ENCODE data around the gene MAVS. TPM values are rescaled to one million over a fixed set of nuclear protein-coding genes. Genes with fewer than 3 reads are reported as not detected.
A peak's percentile ranks its signal among the peaks of the same experiment; 100 is the strongest.
"Not testable (repeated sequence)": the region's sequence is repeated elsewhere in the genome, so short reads cannot be mapped to it uniquely, and the experiment has no call there.

Gene MAVS
- total RNA-seq, 1 donor from 2014 or later = 40.2 TPM

DNA sequence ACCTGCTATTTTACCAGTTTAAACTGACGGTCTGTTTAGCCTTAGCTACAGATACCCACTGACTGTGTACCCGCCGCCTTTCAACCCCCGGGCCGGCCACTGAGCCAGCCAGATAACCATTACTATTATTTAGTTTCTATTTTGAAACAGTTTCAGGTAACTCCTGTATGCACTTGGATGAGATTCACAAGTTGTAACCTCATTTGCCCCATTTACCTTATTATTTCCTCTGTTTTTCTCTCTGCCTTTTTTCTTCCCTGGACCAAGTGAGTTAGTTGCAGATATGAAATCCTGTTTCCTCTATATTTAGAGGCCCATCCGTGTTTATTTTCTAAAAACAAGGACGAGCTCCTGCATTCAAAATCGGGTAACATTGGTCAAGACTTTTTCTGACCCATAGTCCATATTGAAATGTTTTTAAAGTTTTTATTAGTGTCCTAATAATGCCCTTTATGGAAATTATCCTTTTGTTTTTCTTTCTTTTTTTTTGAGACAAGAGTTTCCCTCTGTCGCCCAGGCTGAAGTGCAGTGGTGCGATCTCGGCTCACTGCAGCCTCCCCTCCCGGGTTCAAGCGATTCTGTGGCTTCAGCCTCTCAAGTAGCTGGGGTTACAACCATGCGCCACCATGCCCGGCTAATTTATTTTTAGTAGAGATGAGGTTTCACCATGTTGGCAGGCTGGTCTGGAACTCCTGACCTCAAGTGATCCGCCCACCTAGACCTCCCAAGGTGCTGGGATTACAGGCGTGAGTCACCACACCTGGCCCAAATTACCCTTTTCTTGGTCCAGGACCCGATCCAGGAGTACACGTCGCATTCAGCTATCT lies 25.5 kb upstream of the MAVS start:
- H3K27me3 Mint-ChIP-seq = no peaks in the 10 kb centered on the region
- H3K27ac Mint-ChIP-seq = peak overlapping the region; percentile 94
- H3K4me1 Mint-ChIP-seq = peaks cover 26% of the 10 kb centered on the region
- H3K36me3 Mint-ChIP-seq (ENCODE audit: low read depth) = peaks cover 11% of the 10 kb centered on the region
- H3K4me3 Mint-ChIP-seq = peak overlapping the region; percentile 94
- DNase-seq = no peak
- intact Hi-C loops (cut with micrococcal nuclease) = loop anchor here (1.0 to 5.0 kb wide), 7 partner anchors 10 to 69 kb away; partner anchors contain the start of genes ADISSP, CDC25B, CENPB and MAVS
- H3K9me3 Mint-ChIP-seq = no peaks in the 10 kb centered on the region

DNA sequence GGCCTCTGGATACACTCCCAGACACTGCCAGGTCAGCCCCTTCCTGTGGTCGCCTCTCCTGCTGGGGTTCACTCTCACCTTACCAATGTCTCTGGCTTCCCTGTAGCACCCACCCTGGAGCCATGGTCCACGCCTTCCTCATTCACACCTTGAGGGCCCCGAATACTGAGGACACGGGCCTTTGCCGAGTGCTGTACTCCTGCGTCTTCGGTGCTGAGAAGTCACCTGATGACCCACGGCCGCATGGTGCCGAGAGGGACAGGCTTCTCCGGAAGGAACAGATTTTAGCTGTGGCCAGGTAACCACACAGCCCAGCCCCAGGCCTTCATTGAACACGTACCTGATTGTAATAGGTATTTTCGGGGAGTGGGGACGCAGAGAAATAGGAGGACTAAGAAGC lies 24.6 kb upstream of the MAVS start:
- Mint-ChIP-seq H3K4me1 (peaks cover 20% of the 10 kb centered on the region), H3K36me3 (ENCODE audit: low read depth) (peaks cover 12% of the 10 kb centered on the region), H3K27me3 (no peaks in the 10 kb centered on the region), H3K4me3 (peak overlapping the region; percentile 94), H3K27ac (peak overlapping the region; percentile 94), H3K9me3 (no peaks in the 10 kb centered on the region)
- intact Hi-C loops (cut with micrococcal nuclease) = loop anchor here (5.0 kb wide), 1 partner anchor 70 kb away; no protein-coding TSS in a partner anchor
- DNase-seq = no peak

DNA sequence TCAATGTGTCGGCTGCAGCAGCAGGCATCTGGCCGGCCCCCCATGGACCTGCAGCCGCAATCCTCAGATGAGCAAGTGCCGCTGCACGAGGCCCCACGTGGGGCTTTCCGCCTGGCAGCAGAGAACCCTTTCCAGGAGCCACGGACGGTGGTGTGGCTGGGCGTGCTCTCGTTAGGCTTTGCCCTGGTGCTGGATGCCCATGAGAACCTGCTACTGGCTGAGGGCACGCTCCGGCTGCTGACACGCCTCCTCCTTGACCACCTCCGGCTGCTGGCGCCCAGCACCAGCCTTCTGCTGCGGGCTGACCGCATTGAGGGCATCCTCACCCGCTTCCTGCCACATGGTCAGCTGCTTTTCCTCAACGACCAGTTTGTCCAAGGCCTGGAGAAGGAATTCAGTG lies 22.8 kb upstream of the MAVS start:
- Mint-ChIP-seq H3K36me3 (ENCODE audit: low read depth) (peaks cover 13% of the 10 kb centered on the region), H3K4me3 (no peak overlapping the region), H3K27me3 (no peaks in the 10 kb centered on the region), H3K27ac (no peak overlapping the region), H3K4me1 (peaks cover 15% of the 10 kb centered on the region), H3K9me3 (no peaks in the 10 kb centered on the region)
- DNase-seq = no peak
- intact Hi-C loops (cut with micrococcal nuclease) = loop anchor here (5.0 kb wide), 1 partner anchor 72 kb away; no protein-coding TSS in a partner anchor

DNA sequence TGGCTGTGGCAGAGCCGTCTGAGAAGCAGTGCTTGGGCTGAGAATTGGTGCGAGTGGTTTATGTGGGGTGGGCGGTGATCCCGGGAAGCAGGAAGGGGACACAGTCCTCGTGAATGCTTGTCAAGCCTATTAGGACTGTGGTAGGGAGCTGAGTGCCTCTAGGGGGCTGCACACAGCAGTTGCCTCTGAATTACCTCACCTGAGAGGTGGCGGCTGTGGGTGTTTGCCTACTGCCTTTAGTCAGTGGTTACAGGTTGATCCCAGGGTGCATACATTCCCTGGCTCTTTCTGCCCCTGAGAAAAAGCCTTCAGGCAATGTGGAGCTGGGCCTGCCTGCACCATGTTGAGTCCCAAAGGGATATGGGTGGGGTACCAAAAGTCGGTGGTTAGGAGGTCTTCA lies 21.1 kb upstream of the MAVS start:
- DNase-seq = no peak
- Mint-ChIP-seq H3K4me3 (no peak overlapping the region), H3K36me3 (ENCODE audit: low read depth) (peaks cover 15% of the 10 kb centered on the region), H3K9me3 (no peaks in the 10 kb centered on the region), H3K4me1 (peaks cover 9% of the 10 kb centered on the region), H3K27me3 (no peaks in the 10 kb centered on the region), H3K27ac (no peak overlapping the region)
- intact Hi-C loops (cut with micrococcal nuclease) = no loop called here

DNA sequence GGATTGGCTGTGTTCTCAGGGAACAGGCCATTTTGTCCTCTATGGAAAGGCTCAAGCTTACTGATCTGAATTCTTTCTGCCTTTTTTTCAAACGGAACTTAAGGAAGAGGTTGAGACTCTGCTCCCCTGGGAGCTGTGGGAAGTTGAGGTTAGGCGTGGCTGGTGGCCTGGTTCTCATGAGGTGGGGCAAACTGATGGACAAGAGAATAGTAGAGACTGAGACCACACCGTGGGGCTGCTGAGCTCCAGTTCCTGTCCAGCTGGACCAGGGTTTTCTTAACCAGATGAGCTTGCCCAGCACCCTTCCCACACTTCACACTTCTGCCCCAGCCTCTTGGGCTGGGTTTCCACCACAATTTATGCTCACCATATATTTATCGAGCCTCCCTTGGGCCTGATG lies 20.2 kb upstream of the MAVS start:
- intact Hi-C loops (cut with micrococcal nuclease) = no loop called here
- no peak for DNase-seq
- peaks cover 15% of the 10 kb centered on the region for H3K36me3 Mint-ChIP-seq (ENCODE audit: low read depth)
- no peaks in the 10 kb centered on the region for H3K9me3 Mint-ChIP-seq
- no peak overlapping the region for H3K4me3 Mint-ChIP-seq
- peaks cover 6% of the 10 kb centered on the region for H3K4me1 Mint-ChIP-seq
- no peaks in the 10 kb centered on the region for H3K27me3 Mint-ChIP-seq
- H3K27ac Mint-ChIP-seq = no peak overlapping the region

DNA sequence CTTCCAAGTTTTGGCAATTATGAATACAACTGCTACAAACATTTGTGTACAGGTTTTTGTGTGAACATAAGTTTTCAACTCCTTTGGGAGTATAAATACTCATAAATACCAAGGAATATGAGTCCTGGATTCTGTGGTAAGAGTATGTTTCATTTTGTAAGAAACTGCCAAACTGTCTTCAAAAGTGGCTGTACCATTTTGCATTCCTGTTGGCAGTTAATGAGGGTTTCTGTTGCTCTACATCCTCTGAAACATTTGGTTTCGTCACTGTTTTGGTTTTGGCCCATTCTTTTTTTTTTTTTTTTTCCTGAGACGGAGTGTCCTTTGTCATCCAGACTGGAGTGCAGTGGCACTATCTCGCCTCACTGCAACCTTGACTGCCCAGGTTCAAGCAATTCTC lies 17.8 kb upstream of the MAVS start:
- H3K4me1 Mint-ChIP-seq = no peaks in the 10 kb centered on the region
- no peak overlapping the region for H3K27ac Mint-ChIP-seq
- intact Hi-C loops (cut with micrococcal nuclease) = no loop called here
- H3K27me3 Mint-ChIP-seq = no peaks in the 10 kb centered on the region
- H3K36me3 Mint-ChIP-seq (ENCODE audit: low read depth) = peaks cover 4% of the 10 kb centered on the region
- H3K9me3 Mint-ChIP-seq = no peaks in the 10 kb centered on the region
- no peak overlapping the region for H3K4me3 Mint-ChIP-seq
- DNase-seq = no peak

DNA sequence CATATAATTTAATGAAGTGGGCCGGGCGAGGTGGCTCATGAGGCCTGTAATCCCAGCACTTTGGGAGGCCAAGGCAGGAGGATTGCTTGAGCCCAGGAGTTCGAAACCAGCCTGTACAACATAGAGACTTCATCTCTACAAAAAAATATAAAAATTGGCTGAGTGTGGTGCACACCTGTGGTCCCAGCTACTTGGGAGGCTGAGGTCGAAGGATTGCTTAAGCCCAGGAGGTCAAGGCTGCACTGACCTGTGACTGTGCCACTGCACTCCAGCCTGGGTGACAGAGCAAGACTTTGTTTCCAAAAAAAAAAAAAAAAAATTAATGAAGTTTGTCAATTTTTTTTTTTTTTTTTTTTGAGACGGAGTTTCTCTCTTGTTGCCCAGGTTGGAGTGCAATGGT lies 16.7 kb upstream of the MAVS start:
- H3K27ac Mint-ChIP-seq; H3K4me1 Mint-ChIP-seq; H3K4me3 Mint-ChIP-seq; intact Hi-C loops (cut with micrococcal nuclease); H3K27me3 Mint-ChIP-seq; H3K36me3 Mint-ChIP-seq (ENCODE audit: low read depth); H3K9me3 Mint-ChIP-seq; DNase-seq: not testable (repeated sequence)

DNA sequence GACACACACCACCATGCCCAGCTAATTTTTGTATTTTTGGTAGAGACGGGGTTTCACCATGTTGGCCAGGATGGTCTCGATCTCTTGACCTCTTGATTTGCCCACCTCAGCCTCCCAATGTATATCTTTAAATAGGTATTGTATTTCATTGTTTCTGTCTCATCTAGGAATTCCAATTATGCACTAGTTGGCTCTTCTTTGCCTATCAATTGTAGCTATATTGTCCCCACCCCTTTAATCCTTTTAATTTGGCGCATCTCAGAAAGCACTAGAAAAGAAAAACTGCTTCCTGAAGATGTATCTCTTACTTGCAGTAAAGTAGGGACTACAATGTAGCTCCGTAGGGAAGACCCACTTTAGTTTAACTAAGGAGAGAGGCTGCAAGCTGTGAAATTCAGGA lies 10.5 kb upstream of the MAVS start:
- DNase-seq = no peak
- Mint-ChIP-seq H3K4me3 (no peak overlapping the region), H3K36me3 (ENCODE audit: low read depth) (no peaks in the 10 kb centered on the region), H3K27me3 (no peaks in the 10 kb centered on the region), H3K4me1 (peaks cover 14% of the 10 kb centered on the region), H3K27ac (no peak overlapping the region), H3K9me3 (no peaks in the 10 kb centered on the region)
- intact Hi-C loops (cut with micrococcal nuclease) = no loop called here

DNA sequence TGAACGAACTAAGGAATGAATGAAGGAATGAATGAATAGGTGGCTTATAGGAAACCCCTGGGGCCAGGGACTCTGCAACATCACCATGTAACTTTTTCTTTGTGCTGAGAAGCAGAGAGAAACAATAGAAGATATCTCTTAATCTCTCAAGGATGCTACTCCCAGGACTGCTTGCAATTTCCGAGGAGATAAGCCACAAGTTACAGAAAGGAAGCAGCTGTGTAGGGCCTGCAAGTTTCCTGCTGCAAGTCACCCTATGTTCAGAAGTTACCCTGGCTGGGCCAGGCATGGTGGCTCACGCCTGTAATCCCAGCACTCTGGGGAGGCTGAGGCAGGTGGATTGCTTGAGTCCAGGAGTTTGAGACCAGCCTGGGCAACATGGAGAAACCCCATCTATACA lies 7.3 kb upstream of the MAVS start:
- Mint-ChIP-seq H3K4me3 (no peak overlapping the region), H3K27ac (no peak overlapping the region), H3K36me3 (ENCODE audit: low read depth) (no peaks in the 10 kb centered on the region)

DNA sequence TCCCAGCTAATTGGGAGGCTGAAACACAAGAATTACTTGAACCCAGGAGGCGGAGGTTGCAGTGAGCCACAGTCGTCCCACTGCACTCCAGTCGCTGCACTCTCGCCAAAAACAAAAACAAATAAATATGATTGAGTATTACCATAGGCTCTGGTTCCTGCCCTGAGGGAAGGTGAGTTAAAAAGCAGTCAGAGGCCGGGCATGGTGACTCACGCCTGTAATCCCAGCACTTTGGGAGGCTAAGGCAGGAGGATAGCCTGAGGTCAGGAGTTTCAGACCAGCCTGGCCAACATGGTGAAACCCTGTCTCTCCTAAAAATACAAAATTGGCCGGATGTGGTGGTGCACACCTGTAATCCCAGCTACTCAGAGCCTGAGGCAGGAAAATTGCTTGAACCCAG lies 6.4 kb upstream of the MAVS start:
- H3K27ac Mint-ChIP-seq; H3K36me3 Mint-ChIP-seq (ENCODE audit: low read depth); H3K4me3 Mint-ChIP-seq; H3K9me3 Mint-ChIP-seq; intact Hi-C loops (cut with micrococcal nuclease); H3K27me3 Mint-ChIP-seq; DNase-seq: not testable (repeated sequence)
- peaks cover 14% of the 10 kb centered on the region for H3K4me1 Mint-ChIP-seq

More for the DNA sequence above, 7.3 kb upstream of the MAVS start:
- peaks cover 14% of the 10 kb centered on the region for H3K4me1 Mint-ChIP-seq
- H3K9me3 Mint-ChIP-seq = no peaks in the 10 kb centered on the region
- peak; percentile 67 for DNase-seq
- H3K27me3 Mint-ChIP-seq = no peaks in the 10 kb centered on the region
- intact Hi-C loops (cut with micrococcal nuclease) = no loop called here

DNA sequence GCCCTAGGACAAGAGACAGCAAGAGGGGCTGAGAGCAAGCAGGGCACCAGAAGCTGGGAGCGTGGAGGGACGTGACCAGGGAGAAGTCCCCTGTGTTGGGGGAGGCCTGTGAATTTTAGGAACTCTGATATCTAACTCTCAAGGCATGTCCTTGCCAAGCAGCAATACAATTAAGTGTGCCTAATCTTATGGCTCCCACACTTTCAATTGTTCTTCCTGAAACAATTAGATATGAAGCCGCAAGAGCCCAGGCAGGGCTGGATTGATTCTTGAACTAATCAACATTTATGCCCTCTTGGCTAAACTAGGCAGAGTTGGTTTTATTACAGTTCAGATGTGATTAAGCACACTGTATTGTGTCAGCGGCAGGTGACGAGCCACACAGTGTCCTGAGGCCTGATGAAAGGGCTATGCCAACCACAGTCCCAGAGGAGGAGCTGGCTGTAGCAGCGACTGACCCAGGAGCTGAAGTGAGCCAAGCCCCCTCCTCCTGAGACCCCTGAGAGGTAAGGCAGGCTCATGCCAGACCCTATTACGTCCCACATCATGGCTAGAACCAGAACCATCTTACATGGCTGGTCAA lies 4.2 kb upstream of the MAVS start:
- intact Hi-C loops (cut with micrococcal nuclease) = no loop called here
- Mint-ChIP-seq H3K36me3 (ENCODE audit: low read depth) (no peaks in the 10 kb centered on the region), H3K9me3 (no peaks in the 10 kb centered on the region), H3K4me1 (peaks cover 21% of the 10 kb centered on the region), H3K4me3 (no peak overlapping the region), H3K27me3 (no peaks in the 10 kb centered on the region), H3K27ac (no peak overlapping the region)
- DNase-seq = no peak

DNA sequence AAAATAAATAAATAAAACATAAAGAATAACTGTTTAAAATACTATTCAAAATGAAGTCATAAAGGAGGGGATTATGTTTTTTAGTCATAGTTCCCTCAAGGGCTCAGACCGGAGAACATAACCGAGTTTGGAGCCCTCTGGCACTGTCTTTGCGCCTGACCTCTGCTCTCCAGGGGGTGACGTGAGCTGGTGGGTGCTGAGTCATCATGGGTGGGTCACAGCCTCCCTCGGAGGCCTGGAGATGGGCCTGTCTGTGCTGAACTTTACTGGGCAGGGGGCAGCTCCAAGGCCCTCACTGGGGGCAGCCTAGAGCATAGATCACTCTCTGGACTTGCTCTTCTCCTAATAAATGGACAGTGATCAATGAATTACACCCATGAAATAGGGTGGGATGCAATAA lies 3.1 kb upstream of the MAVS start:
- Mint-ChIP-seq H3K27ac (no peak overlapping the region), H3K9me3 (no peaks in the 10 kb centered on the region), H3K4me3 (no peak overlapping the region)

DNA sequence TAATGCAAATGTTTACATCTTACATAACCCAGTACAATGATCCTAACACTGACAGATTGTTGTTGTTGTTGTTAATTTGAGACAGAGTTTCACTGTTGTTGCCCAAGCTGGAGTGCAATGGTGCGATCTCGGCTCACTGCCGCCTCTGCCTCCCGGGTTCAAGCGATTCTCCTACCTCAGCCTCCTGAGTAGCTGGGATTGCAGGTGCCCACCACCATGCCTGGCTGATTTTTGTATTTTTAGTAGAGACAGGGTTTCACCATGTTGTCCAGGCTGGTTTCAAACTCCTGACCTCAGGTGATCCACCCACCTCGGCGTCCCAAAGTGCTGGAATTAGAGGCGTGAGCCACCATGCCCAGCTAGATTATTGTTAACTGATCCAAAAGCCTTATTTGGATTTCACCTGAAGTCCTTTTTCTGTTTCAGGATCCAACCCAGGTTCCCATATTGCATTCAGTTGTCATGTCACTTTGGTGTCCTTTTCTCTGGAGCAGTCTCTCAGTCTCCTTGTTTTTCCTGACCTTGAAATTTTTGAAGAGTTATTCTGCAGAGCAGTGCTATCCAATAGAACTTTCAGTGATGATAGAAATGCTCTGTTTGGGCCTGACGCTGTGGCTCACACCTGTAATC lies 2.5 kb upstream of the MAVS start:
- H3K36me3 Mint-ChIP-seq (ENCODE audit: low read depth); H3K9me3 Mint-ChIP-seq; DNase-seq; intact Hi-C loops (cut with micrococcal nuclease); H3K27me3 Mint-ChIP-seq; H3K4me3 Mint-ChIP-seq; H3K27ac Mint-ChIP-seq: not testable (repeated sequence)
- peaks cover 28% of the 10 kb centered on the region for H3K4me1 Mint-ChIP-seq

More for the DNA sequence above, 3.1 kb upstream of the MAVS start:
- Mint-ChIP-seq H3K4me1 (peaks cover 27% of the 10 kb centered on the region), H3K27me3 (no peaks in the 10 kb centered on the region), H3K36me3 (ENCODE audit: low read depth) (peaks cover 2% of the 10 kb centered on the region)
- intact Hi-C loops (cut with micrococcal nuclease) = no loop called here
- DNase-seq = no peak

DNA sequence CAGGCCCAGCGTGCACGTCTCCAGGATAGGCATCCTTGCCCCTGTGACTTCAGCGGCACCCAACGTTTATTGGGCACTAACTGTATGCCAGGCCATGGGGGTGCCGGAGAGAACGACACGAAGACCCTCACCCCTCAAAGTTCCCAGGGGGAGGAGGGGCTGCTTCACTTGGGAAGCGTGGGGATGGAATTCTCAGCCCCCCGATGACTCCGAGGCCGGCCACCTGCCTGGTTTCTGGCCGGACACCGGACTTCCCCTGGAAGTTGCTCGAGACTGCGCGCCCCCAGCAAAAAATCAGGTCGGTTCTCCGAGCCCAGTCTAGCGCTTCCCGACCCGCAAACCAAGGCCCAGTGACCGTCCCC lies 275 bp upstream of the MAVS start:
- intact Hi-C loops (cut with micrococcal nuclease) = loop anchor here (1.0 to 2.0 kb wide), 2 partner anchors 26 to 50 kb away; partner anchors contain the start of genes AP5S1 and CDC25B
- Mint-ChIP-seq H3K27me3 (no peaks in the 10 kb centered on the region), H3K4me1 (peaks cover 21% of the 10 kb centered on the region), H3K9me3 (no peaks in the 10 kb centered on the region), H3K27ac (peak overlapping the region; percentile 90), H3K4me3 (peak overlapping the region; percentile 92), H3K36me3 (ENCODE audit: low read depth) (peaks cover 9% of the 10 kb centered on the region)
- DNase-seq = no peak

Data from activated CD4-positive, alpha-beta T cell treated with anti-CD3 and anti-CD28 coated beads, Interleukin-2, amount 10 ng/mL, durations not matched to agents 24 days and 14 days (primary cell).